HCT116 (cell line): ENCODE data around the gene HSDL2. TPM values are rescaled to one million over a fixed set of nuclear protein-coding genes. Genes with fewer than 3 reads are reported as not detected.
A peak's percentile ranks its signal among the peaks of the same experiment; 100 is the strongest.

ENCODE experiments used
- ATAC-seq: fragments of 200-7000 bp; cut with Tn5 transposase; 2 replicates; pipeline ENCODE4 v1.9.1; 2020; ENCODE audit warnings: mild to moderate bottlenecking, moderate library complexity
- BruUV-seq: library from RNA; stranded (reverse); fragments of 400-500 nt; replicated peaks from 2 replicates; lab custom pipeline; 2021; lab: Mats Ljungman, UMichigan
- CTCF ChIA-PET: fragments of 300-600 bp; sonication (Branson Sonifier 250); formaldehyde crosslinking; loops from one replicate; lab custom pipeline; 2021; ENCODE audit warnings: antibody characterized with exemption; lab: Charles Lee
- POLR2A ChIA-PET: fragments of 300-600, 350-600 bp; sonication (Branson Sonifier 250); formaldehyde crosslinking; loops from one replicate; lab custom pipeline; 2021; ENCODE audit warnings: antibody characterized with exemption; lab: Charles Lee
- RAD21 ChIA-PET, 2 experiments: fragments of 300-600 bp; sonication (Branson Sonifier 250); formaldehyde crosslinking; loops; one replicate each; lab custom pipeline; 2023; ENCODE audit warnings: low total read pairs in 2 of 2; ENCODE audit not compliant: uncharacterized antibody in 2 of 2, unreplicated experiment in 2 of 2, low non-redundant PET in 1 of 2; lab: Charles Lee
- DNase-seq: peaks from one replicate; pipeline ENCODE4 v3.0.0-alpha.2; 2010; ENCODE audit warnings: low read depth, low spot score
- H2AFZ ChIP-seq: fragments of 200-600 bp; shearing (Covaris generic), sonication (generic); 2 replicates; pipeline ENCODE4 v1.6.1; 2017; ENCODE audit warnings: low read depth, mixed run types, mixed read lengths, antibody characterized with exemption, low read length; ENCODE audit not compliant: poor library complexity, severe bottlenecking
- H3K27ac ChIP-seq: 2 replicates; pipeline ENCODE4 v1.5.1; 2012; ENCODE audit warnings: low read depth, low read length
- H3K27me3 ChIP-seq: fragments of 200-600 bp; sonication (generic); 2 replicates; pipeline ENCODE4 v1.6.1; 2016; ENCODE audit warnings: mixed run types, low read length, mixed read lengths; ENCODE audit not compliant: insufficient read depth
- H3K36me3 ChIP-seq, 2 experiments: fragments of 200-500 bp in 1 of 2; fragments of 200-600 bp in 1 of 2; sonication (Bioruptor generic) in 1 of 2; sonication (generic) in 1 of 2; 2 replicates each; pipeline versions ENCODE4 v1.5.1 to v1.6.1; 2014 to 2016; ENCODE audit warnings: low read length in 2 of 2, inconsistent platforms in 1 of 2, mixed read lengths in 1 of 2, mixed run types in 1 of 2; ENCODE audit not compliant: insufficient read depth in 2 of 2, control insufficient read depth in 1 of 2
- H3K4me1 ChIP-seq, 2 experiments: fragments of 200-600 bp in 1 of 2; sonication (generic) in 1 of 2; 2 replicates each; pipeline versions ENCODE4 v1.5.1 to v1.6.1; 2012 to 2017; ENCODE audit warnings: low read length in 2 of 2, inconsistent platforms in 1 of 2, mild to moderate bottlenecking in 1 of 2, mixed read lengths in 1 of 2, mixed run types in 1 of 2, moderate library complexity in 1 of 2; ENCODE audit not compliant: insufficient read depth in 2 of 2, control insufficient read depth in 1 of 2
- H3K4me2 ChIP-seq: fragments of 200-600 bp; sonication (generic); 2 replicates; pipeline ENCODE4 v1.6.1; 2017; ENCODE audit warnings: mixed run types, low read length, mixed read lengths
- H3K4me3 ChIP-seq, 2 experiments: fragments of 200-600 bp in 1 of 2; sonication (generic) in 1 of 2; replicated peaks in 1 of 2; 2 replicates each; pipeline ENCODE4 v1.5.1; 2011 to 2016; ENCODE audit warnings: low read length in 2 of 2, control low read depth in 1 of 2, low read depth in 1 of 2, mild to moderate bottlenecking in 1 of 2, mixed read lengths in 1 of 2, mixed run types in 1 of 2
- H3K79me2 ChIP-seq: fragments of 200-600 bp; sonication (generic); 2 replicates; pipeline ENCODE4 v1.6.1; 2017; ENCODE audit warnings: mild to moderate bottlenecking, mixed run types, low read length, moderate library complexity, mixed read lengths; ENCODE audit not compliant: insufficient read depth
- H3K9ac ChIP-seq: fragments of 200-600 bp; sonication (generic); 2 replicates; pipeline ENCODE4 v1.6.1; 2016; ENCODE audit warnings: low read length, mixed read lengths
- H3K9me2 ChIP-seq: fragments of 200-600 bp; sonication (generic), shearing (Covaris generic); 2 replicates; pipeline ENCODE4 v1.6.1; 2017; ENCODE audit warnings: mixed run types, mild to moderate bottlenecking, moderate library complexity; ENCODE audit not compliant: insufficient read depth
- H3K9me3 ChIP-seq, 2 experiments: fragments of 200-500 bp in 1 of 2; fragments of 200-600 bp in 1 of 2; sonication (Bioruptor generic) in 1 of 2; sonication (generic) in 1 of 2; 2 replicates each; pipeline ENCODE4 v1.6.1; 2014 to 2017; ENCODE audit warnings: low read length in 2 of 2, mixed read lengths in 2 of 2, inconsistent platforms in 1 of 2, low read depth in 1 of 2, mild to moderate bottlenecking in 1 of 2, mixed run types in 1 of 2, moderate library complexity in 1 of 2; ENCODE audit not compliant: control insufficient read depth in 1 of 2, insufficient read depth in 1 of 2
- H4K20me1 ChIP-seq: fragments of 200-600 bp; sonication (generic), shearing (Covaris generic); 2 replicates; pipeline ENCODE4 v1.6.1; 2017; ENCODE audit warnings: mixed run types, mild to moderate bottlenecking, moderate library complexity; ENCODE audit not compliant: insufficient read depth
- ATF3 ChIP-seq: IDR thresholded peaks from 2 replicates; pipeline ENCODE4 v1.6.1; 2012
- CBX3 ChIP-seq: IDR thresholded peaks from 2 replicates; pipeline ENCODE4 v1.6.1; 2012; ENCODE audit warnings: low read depth
- CEBPB ChIP-seq: IDR thresholded peaks from 2 replicates; pipeline ENCODE4 v1.6.1; 2012; ENCODE audit warnings: low read depth
- EGR1 ChIP-seq: IDR thresholded peaks from 2 replicates; pipeline ENCODE4 v1.6.1; 2012; ENCODE audit warnings: low read depth
- ELF1 ChIP-seq: IDR thresholded peaks from 2 replicates; pipeline ENCODE4 v1.6.1; 2012; ENCODE audit warnings: low read depth, borderline replicate concordance
- EZH2 ChIP-seq: fragments of 200-600 bp; sonication (generic); IDR thresholded peaks from 2 replicates; pipeline ENCODE4 v1.6.1; 2017; ENCODE audit warnings: antibody characterized with exemption, mixed run types
- EZH2phosphoT487 ChIP-seq: fragments of 200-600 bp; IDR thresholded peaks from 2 replicates; pipeline ENCODE4 v1.6.1; 2018; ENCODE audit warnings: antibody characterized with exemption, borderline replicate concordance
- FOSL1 ChIP-seq: IDR thresholded peaks from 2 replicates; pipeline ENCODE4 v1.6.1; 2012; ENCODE audit warnings: low read depth
- JUND ChIP-seq: IDR thresholded peaks from 2 replicates; pipeline ENCODE4 v1.6.1; 2012
- MAX ChIP-seq: IDR thresholded peaks from 2 replicates; pipeline ENCODE4 v1.6.1; 2012
- POLR2A ChIP-seq: IDR thresholded peaks from 2 replicates; pipeline ENCODE4 v1.7.0; 2011; ENCODE audit warnings: borderline replicate concordance; ENCODE audit not compliant: insufficient read depth, insufficient read length; ENCODE audit errors: extremely low read depth
- POLR2AphosphoS5 ChIP-seq: IDR thresholded peaks from 2 replicates; pipeline ENCODE4 v1.6.1; 2011; ENCODE audit warnings: mild to moderate bottlenecking, low read depth, low read length, moderate library complexity
- RAD21 ChIP-seq: IDR thresholded peaks from 2 replicates; pipeline ENCODE4 v1.6.1; 2012; ENCODE audit warnings: low read depth, mild to moderate bottlenecking
- REST ChIP-seq: IDR thresholded peaks from 2 replicates; pipeline ENCODE4 v1.6.1; 2012; ENCODE audit warnings: low read depth
- SIN3A ChIP-seq: IDR thresholded peaks from 2 replicates; pipeline ENCODE4 v1.6.1; 2012; ENCODE audit warnings: low read depth
- SP1 ChIP-seq: IDR thresholded peaks from 2 replicates; pipeline ENCODE4 v1.6.1; 2012; ENCODE audit warnings: low read depth
- SRF ChIP-seq: IDR thresholded peaks from 2 replicates; pipeline ENCODE4 v1.6.1; 2012; ENCODE audit warnings: low read depth
- TCF7L2 ChIP-seq: IDR thresholded peaks from 2 replicates; pipeline ENCODE4 v1.7.0; 2011; ENCODE audit warnings: borderline replicate concordance, inconsistent platforms; ENCODE audit not compliant: insufficient read depth, insufficient read length; ENCODE audit errors: extremely low read depth
- YY1 ChIP-seq: IDR thresholded peaks from 2 replicates; pipeline ENCODE4 v1.6.1; 2011; ENCODE audit warnings: low read length, low read depth, moderate library complexity, mild to moderate bottlenecking; ENCODE audit not compliant: insufficient replicate concordance; ENCODE audit errors: extremely low read depth
- ZBTB33 ChIP-seq: IDR thresholded peaks from 2 replicates; pipeline ENCODE4 v1.6.1; 2011; ENCODE audit warnings: mild to moderate bottlenecking, low read length, moderate library complexity; ENCODE audit not compliant: insufficient replicate concordance; ENCODE audit errors: extremely low read depth
- ZFX ChIP-seq: fragments of 450-650 bp; IDR thresholded peaks from 2 replicates; pipeline ENCODE4 v1.6.1; 2017
- ZNF274 ChIP-seq: fragments of 200-500 bp; sonication (Bioruptor generic); IDR thresholded peaks from 2 replicates; pipeline ENCODE4 v1.6.1; 2014; ENCODE audit warnings: mild to moderate bottlenecking, low read depth, low read length, inconsistent platforms
- intact Hi-C: fragments of 100-400 bp; cut with micrococcal nuclease; formaldehyde crosslinking; loops from 2 replicates; pipeline ENCODE4 v1.10.0; 2022
- total RNA-seq: library from RNA; stranded (reverse); gene quantifications from one replicate; pipeline ENCODE4 v1.2.1, GENCODE V29; 2021; ENCODE audit not compliant: unreplicated experiment

The HSDL2 gene
- total RNA-seq, 1 experiment from 2014 or later: 33.9 TPM

GRCh38 chr9:112486221-112487007, 106.5 kb downstream of the HSDL2 start, which contains the start of gene KIAA1958:
Gene KIAA1958 (plus strand): TSS chr9:112486827. CDS start chr9:112574081, 87,254 bp downstream.
- ChIA-PET RAD21 (interaction anchor here in 1 of 2 experiments (1.0 kb wide), 1 partner anchor 107 kb away, joined by 8 read pairs; no protein-coding TSS in a partner anchor), CTCF (interaction anchor here (0.6 to 1.3 kb wide), 2 partner anchors 10 to 82 kb away, joined by 4 to 5 read pairs; no protein-coding TSS in a partner anchor), POLR2A (interaction anchor here (0.7 to 1.0 kb wide), 2 partner anchors 25 to 107 kb away, joined by 4 to 5 read pairs; no protein-coding TSS in a partner anchor)
- H4K20me1 ChIP-seq: peaks cover 6% of the 10 kb centered on the region
- H3K79me2 ChIP-seq: peaks cover 35% of the 10 kb centered on the region
- no peak within 1 kb of the TSS for H2AFZ ChIP-seq
- peak within 1 kb of the TSS; percentile 81 for H3K9ac ChIP-seq
- peak within 1 kb of the TSS; percentile 87 for H3K4me2 ChIP-seq
- intact Hi-C loops: loop anchor here (10.0 kb wide), 1 partner anchor 228 kb away; the partner anchor contains the start of gene INIP
- peak within 1 kb of the TSS; percentile 76 to 78 for H3K4me3 ChIP-seq
- H3K9me2 ChIP-seq: no peaks in the 10 kb centered on the region
- H3K4me1 ChIP-seq: peaks cover 5 to 13% of the 10 kb centered on the region in 2 experiments
- H3K9me3 ChIP-seq: no peaks in the 10 kb centered on the region
- H3K27ac ChIP-seq: peak within 1 kb of the TSS; percentile 81
- H3K27me3 ChIP-seq: no peaks in the 10 kb centered on the region
- BruUV-seq: TSS peak; percentile 58
- DNase-seq: peak; percentile 63
- H3K36me3 ChIP-seq: no peaks in the 10 kb centered on the region
- ATAC-seq: peak; percentile 90
- TF ChIP-seq ZBTB33 (peak; percentile 42), POLR2A (peak; percentile 88), ZFX (peak; percentile 64), ELF1 (no peak), YY1 (peak; percentile 41), ZNF274 (no peak), SP1 (peak; percentile 18; the same call in 1 of the 2 replicates), JUND (no peak), RAD21 (no peak), CBX3 (peak; percentile 85), MAX (peak; percentile 94), TCF7L2 (no peak), SIN3A (peak; percentile 97), EGR1 (no peak), SRF (no peak), EZH2phosphoT487 (no peak), CEBPB (no peak), REST (no peak), ATF3 (no peak), POLR2AphosphoS5 (peak; percentile 98), FOSL1 (no peak), EZH2 (no peak)
